H1 (cell line): ENCODE measurements around the gene GNG11. TPM values are rescaled to one million over a fixed set of nuclear protein-coding genes. Genes with fewer than 3 reads are reported as not detected.

Experiments used
- CTCF ChIA-PET: fragments of 300-600 bp; sonication (Branson Sonifier 250); formaldehyde crosslinking; loops from one replicate; lab custom pipeline; 2021; ENCODE audit not compliant: partially characterized antibody; lab: Charles Lee
- POLR2A ChIA-PET: fragments of 300-600 bp; sonication (Branson Sonifier 250); formaldehyde crosslinking; loops from one replicate; lab custom pipeline; 2021; ENCODE audit warnings: inconsistent platforms; ENCODE audit not compliant: partially characterized antibody; lab: Charles Lee
- DNase-seq, 2 experiments: peaks; one replicate each; pipeline versions ENCODE4 v3.0.0 to v3.0.0-alpha.2; 2010 to 2022; ENCODE audit warnings: low spot score in 2 of 2, low read depth in 1 of 2, mixed read lengths in 1 of 2
- FAIRE-seq: peaks from 2 replicates; lab custom pipeline; 2011; peaks lifted over from hg19 to GRCh38; lab: Jason Lieb, UNC
- H2AFZ ChIP-seq: 2 replicates; pipeline ENCODE4 v1.8.1; 2012; ENCODE audit warnings: low read length, inconsistent platforms
- H2AK5ac ChIP-seq: 2 replicates; pipeline ENCODE4 v1.6.1; 2013; ENCODE audit warnings: low read depth, low read length
- H2BK120ac ChIP-seq: replicated peaks from 2 replicates; pipeline ENCODE3; 2013; ENCODE audit warnings: low read depth, low read length, inconsistent platforms
- H2BK12ac ChIP-seq: 2 replicates; pipeline ENCODE4 v1.6.1; 2013; ENCODE audit warnings: low read depth, low read length
- H2BK15ac ChIP-seq: 2 replicates; pipeline ENCODE4 v1.6.1; 2013; ENCODE audit warnings: low read length
- H2BK20ac ChIP-seq: 2 replicates; pipeline ENCODE4 v1.6.1; 2013; ENCODE audit warnings: low read length
- H2BK5ac ChIP-seq: 2 replicates; pipeline ENCODE4 v1.6.1; 2013; ENCODE audit warnings: low read depth, low read length
- H3K14ac ChIP-seq: 2 replicates; pipeline ENCODE4 v1.6.1; 2013; ENCODE audit warnings: inconsistent platforms; ENCODE audit not compliant: insufficient read length
- H3K18ac ChIP-seq: 2 replicates; pipeline ENCODE4 v1.6.1; 2013; ENCODE audit warnings: low read length; ENCODE audit errors: extremely low read depth
- H3K23ac ChIP-seq: 2 replicates; pipeline ENCODE4 v1.6.1; 2013; ENCODE audit warnings: inconsistent platforms; ENCODE audit not compliant: insufficient read length
- H3K23me2 ChIP-seq: 2 replicates; pipeline ENCODE4 v1.6.1; 2013; ENCODE audit warnings: low read depth, low read length
- H3K27ac ChIP-seq: 2 replicates; pipeline ENCODE4 v1.6.1; 2011; ENCODE audit warnings: low read depth, low read length, inconsistent platforms
- H3K27me3 ChIP-seq, 4 experiments: replicated peaks in 1 of 4; 1 replicate in 1 of 4; 2 replicates in 3 of 4; pipeline versions ENCODE4 v1.6.1 to v1.8.1; 2011 to 2013; ENCODE audit warnings: low read length in 3 of 4, mild to moderate bottlenecking in 3 of 4, inconsistent platforms in 2 of 4, mixed read lengths in 2 of 4, moderate library complexity in 1 of 4; ENCODE audit not compliant: control insufficient read depth in 3 of 4, insufficient read depth in 3 of 4; ENCODE audit errors: extremely low read depth in 1 of 4
- H3K36me3 ChIP-seq, 4 experiments: 2 replicates each; pipeline versions ENCODE4 v1.6.1 to v1.8.1; 2011 to 2013; ENCODE audit warnings: mild to moderate bottlenecking in 4 of 4, low read length in 3 of 4, moderate library complexity in 2 of 4, control low read depth in 1 of 4, inconsistent platforms in 1 of 4; ENCODE audit not compliant: insufficient read depth in 4 of 4, control insufficient read depth in 2 of 4
- H3K4ac ChIP-seq: replicated peaks from 2 replicates; pipeline ENCODE3; 2013; ENCODE audit warnings: low read length, low read depth, mixed read lengths, inconsistent platforms; ENCODE audit not compliant: insufficient read length
- H3K4me1 ChIP-seq, 4 experiments: replicated peaks in 1 of 4; 1 replicate in 1 of 4; 2 replicates in 3 of 4; pipeline versions ENCODE4 v1.6.1 to v1.8.1; 2011 to 2013; ENCODE audit warnings: low read length in 3 of 4, inconsistent platforms in 2 of 4, mixed read lengths in 1 of 4; ENCODE audit not compliant: insufficient read depth in 4 of 4, control insufficient read depth in 3 of 4
- H3K4me2 ChIP-seq, 2 experiments: 2 replicates each; pipeline versions ENCODE4 v1.6.1 to v1.8.1; 2011 to 2013; ENCODE audit warnings: low read depth in 2 of 2, low read length in 2 of 2, control low read depth in 1 of 2, inconsistent platforms in 1 of 2, mild to moderate bottlenecking in 1 of 2; ENCODE audit not compliant: insufficient read depth in 1 of 2
- H3K4me3 ChIP-seq, 4 experiments: fragments of 200-600, 300-600 bp in 1 of 4; sonication (generic), shearing (Covaris generic), sonication (Bioruptor Twin) in 1 of 4; 2 replicates each; pipeline versions ENCODE4 v1.5.1 to v1.8.1; 2011 to 2016; ENCODE audit warnings: low read length in 4 of 4, low read depth in 3 of 4, control low read depth in 2 of 4, inconsistent platforms in 2 of 4, mild to moderate bottlenecking in 2 of 4, mixed read lengths in 1 of 4, moderate library complexity in 1 of 4; ENCODE audit not compliant: insufficient read depth in 2 of 4; ENCODE audit errors: extremely low read depth in 1 of 4
- H3K56ac ChIP-seq: replicated peaks from 2 replicates; pipeline ENCODE3; 2013; ENCODE audit warnings: low read depth, mild to moderate bottlenecking, mixed read lengths, low read length, inconsistent platforms; ENCODE audit not compliant: insufficient read length
- H3K79me1 ChIP-seq: 2 replicates; pipeline ENCODE4 v1.6.1; 2013; ENCODE audit warnings: low read depth, low read length, control low read depth
- H3K79me2 ChIP-seq, 2 experiments: 2 replicates each; pipeline versions ENCODE4 v1.6.1 to v1.8.1; 2012 to 2013; ENCODE audit warnings: low read length in 2 of 2, mild to moderate bottlenecking in 2 of 2, inconsistent platforms in 1 of 2; ENCODE audit not compliant: insufficient read depth in 2 of 2, control insufficient read depth in 1 of 2
- H3K9ac ChIP-seq, 4 experiments: replicated peaks in 1 of 4; 1 replicate in 1 of 4; 2 replicates in 3 of 4; pipeline versions ENCODE4 v1.6.1 to v1.8.1; 2011 to 2013; ENCODE audit warnings: low read depth in 3 of 4, low read length in 3 of 4, control low read depth in 2 of 4, mild to moderate bottlenecking in 2 of 4, moderate library complexity in 2 of 4, inconsistent platforms in 1 of 4; ENCODE audit errors: extremely low read depth in 1 of 4
- H3K9me3 ChIP-seq, 2 experiments: 2 replicates each; pipeline versions ENCODE4 v1.6.1 to v1.8.1; 2012 to 2013; ENCODE audit warnings: mild to moderate bottlenecking in 2 of 2, moderate library complexity in 2 of 2, control low read depth in 1 of 2, inconsistent platforms in 1 of 2, low read depth in 1 of 2, low read length in 1 of 2, mixed read lengths in 1 of 2; ENCODE audit not compliant: insufficient read depth in 2 of 2
- H4K20me1 ChIP-seq, 2 experiments: replicated peaks in 1 of 2; 2 replicates each; pipeline versions ENCODE3 to v1.8.1; 2011 to 2013; ENCODE audit warnings: inconsistent platforms in 2 of 2, low read length in 2 of 2, mild to moderate bottlenecking in 1 of 2; ENCODE audit not compliant: insufficient read depth in 2 of 2, control insufficient read depth in 1 of 2
- H4K5ac ChIP-seq: 2 replicates; pipeline ENCODE4 v1.6.1; 2013; ENCODE audit warnings: low read length, low read depth, mixed read lengths, inconsistent platforms; ENCODE audit not compliant: insufficient read length
- H4K8ac ChIP-seq: 2 replicates; pipeline ENCODE4 v1.8.0; 2013; ENCODE audit warnings: mild to moderate bottlenecking, moderate library complexity, low read length, inconsistent platforms; ENCODE audit not compliant: insufficient read depth; ENCODE audit errors: extremely low read depth
- H4K91ac ChIP-seq: replicated peaks from 2 replicates; pipeline ENCODE3; 2013; ENCODE audit warnings: low read length, mixed read lengths, inconsistent platforms; ENCODE audit not compliant: insufficient read length
- ASH2L ChIP-seq: fragments of 200-600, 300-600 bp; sonication (generic); IDR thresholded peaks from one replicate; pipeline ENCODE4 v1.7.1; 2017; ENCODE audit warnings: low read length
- GTF2F1 ChIP-seq: IDR thresholded peaks from 2 replicates; pipeline ENCODE4 v1.6.1; 2012; ENCODE audit warnings: low read depth, low read length, improper control_type of control experiment, borderline replicate concordance
- KDM1A ChIP-seq: fragments of 200-600, 300-600 bp; sonication (generic); IDR thresholded peaks from 2 replicates; pipeline ENCODE4 v1.7.1; 2016; ENCODE audit warnings: mild to moderate bottlenecking, low read length, borderline replicate concordance
- RBBP5 ChIP-seq: IDR thresholded peaks from 2 replicates; pipeline ENCODE4 v1.7.1; 2012; ENCODE audit warnings: low read depth, mild to moderate bottlenecking, inconsistent platforms, low read length, moderate library complexity, borderline replicate concordance
- WGBS, 2 experiments: shearing (Covaris generic) in 1 of 2; methylation state at CpG; one replicate each; pipeline versions ENCODE4 v1.1.6 to v1.1.7; 2013 to 2015; ENCODE audit warnings: low lambda C conversion rate in 2 of 2, mixed read lengths in 2 of 2, inconsistent platforms in 1 of 2, low coverage in 1 of 2, missing lambda C conversion rate in 1 of 2; ENCODE audit not compliant: insufficient replicate concordance in 2 of 2, insufficient coverage in 1 of 2, insufficient read length in 1 of 2; ENCODE audit errors: extremely low coverage in 1 of 2, missing lambda C conversion rate in 1 of 2; 5-methylcytosine and 5-hydroxymethylcytosine counted together
- polyA plus RNA-seq, 7 experiments: library from polyadenylated mRNA; depleted of rRNA in 3 of 7; stranded (reverse) in 5 of 7; unstranded in 2 of 7; fragments of >200 nt in 5 of 7; fragments of 200-250 nt in 2 of 7; gene quantifications; 1 replicate in 5 of 7; 2 replicates in 1 of 7; 4 replicates in 1 of 7; pipeline versions ENCODE4 v1.2.1 to v1.2.3, GENCODE V29; 2011 to 2013; ENCODE audit warnings: missing spikeins in 2 of 7, mixed read lengths in 2 of 7
- total RNA-seq: library from RNA; stranded (reverse); fragmentation: NEBNext Ultra II Directional; extraction: Animal tissue kit (Norgen Biotek cat#: 25700); gene quantifications from 2 replicates; pipeline ENCODE4 v1.2.1, GENCODE V29; 2021

GNG11 gene
- total and polyA plus RNA-seq, 2 of the 8 experiments (the other 6 are each of a cell fraction or from before 2014, with no cell fraction given) = 0.38 to 1.3 TPM

DNA sequence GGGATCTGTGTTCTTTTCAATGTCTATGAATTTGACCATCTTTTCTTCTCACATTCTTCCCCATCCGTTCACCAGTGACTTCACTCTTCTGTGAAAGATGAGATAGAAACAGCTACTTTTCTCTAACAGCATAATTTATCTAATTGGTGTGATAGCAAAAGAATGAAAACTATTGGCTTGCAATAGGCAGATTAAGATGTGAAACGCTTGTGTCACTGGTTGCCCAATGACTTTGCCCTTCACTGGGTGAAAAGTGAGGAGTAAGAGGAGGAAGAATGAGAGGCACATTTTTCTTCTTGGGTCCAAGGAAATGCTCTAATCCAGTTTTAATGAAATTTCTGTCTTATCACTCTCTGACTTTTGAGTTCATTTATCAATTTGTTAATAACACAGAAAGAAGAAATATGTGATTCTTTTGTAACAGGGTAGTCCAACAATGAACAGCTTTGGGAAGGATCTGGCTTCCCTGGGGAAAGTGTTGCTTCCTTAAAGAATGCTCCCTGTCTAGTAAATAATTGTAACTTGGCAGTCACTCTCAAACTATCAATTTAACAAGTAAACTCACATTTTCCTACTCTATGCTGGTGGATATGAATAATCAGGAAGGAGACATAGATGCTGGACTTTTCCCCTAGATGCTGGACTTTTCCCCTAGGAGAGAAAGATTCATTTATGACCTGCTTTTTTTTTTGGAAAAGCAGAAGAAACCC is 47.5 kb downstream of the GNG11 start:
- FAIRE-seq = no peak
- 88% methylated on average over 2 of the region's 2 CpGs; no CpG with 5 or more reads in 1 of the 2 experiments for WGBS, 2 experiments
- Histone ChIP-seq H3K4me1 (no peaks in the 10 kb centered on the region), H4K8ac (no peak overlapping the region), H2BK12ac (no peak overlapping the region), H2BK120ac (no peak overlapping the region), H3K23me2 (no peaks in the 10 kb centered on the region), H2BK15ac (no peak overlapping the region), H3K79me1 (no peaks in the 10 kb centered on the region), H4K5ac (no peak overlapping the region), H2BK20ac (no peak overlapping the region), H4K20me1 (no peaks in the 10 kb centered on the region), H3K27me3 (no peaks in the 10 kb centered on the region), H3K9ac (no peak overlapping the region), H3K79me2 (no peaks in the 10 kb centered on the region)
- CTCF ChIA-PET = no interaction called here
- no peak for TF ChIP-seq RBBP5
- no peak for TF ChIP-seq GTF2F1
- no peak for TF ChIP-seq ASH2L
- no peak for TF ChIP-seq KDM1A
- TF ChIP-seq, all 59 proteins: peak for 0
- DNase-seq = no peak
- Histone ChIP-seq H3K4me3 (no peak overlapping the region), H3K18ac (no peak overlapping the region), H3K14ac (no peak overlapping the region), H3K27ac (no peak overlapping the region), H3K9me3 (no peaks in the 10 kb centered on the region), H3K4ac (no peak overlapping the region), H3K56ac (no peak overlapping the region), H2AK5ac (no peak overlapping the region), H3K23ac (no peak overlapping the region), H4K91ac (no peak overlapping the region), H2AFZ (no peak overlapping the region), H2BK5ac (no peak overlapping the region), H3K36me3 (no peaks in the 10 kb centered on the region), H3K4me2 (no peak overlapping the region)
- POLR2A ChIA-PET = no interaction called here
